BLaER1 (cell line): ENCODE data around the gene CD28.
A peak's percentile ranks its signal among the peaks of the same experiment; 100 is the strongest.

ENCODE experiments used
- H3K27ac ChIP-seq: shearing (Covaris generic); formaldehyde crosslinking; 2 replicates; pipeline ENCODE4 v1.8.1; 2022
- H3K27me3 ChIP-seq: shearing (Covaris generic); formaldehyde crosslinking; 2 replicates; pipeline ENCODE4 v1.8.1; 2022
- H3K36me3 ChIP-seq: shearing (Covaris generic); formaldehyde crosslinking; 2 replicates; pipeline ENCODE4 v1.8.1; 2022
- H3K4me1 ChIP-seq: shearing (Covaris generic); formaldehyde crosslinking; 2 replicates; pipeline ENCODE4 v1.8.1; 2022
- H3K4me2 ChIP-seq: shearing (Covaris generic); formaldehyde crosslinking; 2 replicates; pipeline ENCODE4 v1.8.1; 2022
- H3K4me3 ChIP-seq: shearing (Covaris generic); formaldehyde crosslinking; 2 replicates; pipeline ENCODE4 v1.8.1; 2022
- H3K9ac ChIP-seq: shearing (Covaris generic); formaldehyde crosslinking; 2 replicates; pipeline ENCODE4 v1.8.1; 2022
- H3K9me3 ChIP-seq: shearing (Covaris generic); formaldehyde crosslinking; 2 replicates; pipeline ENCODE4 v1.8.1; 2022
- H4K20me1 ChIP-seq: shearing (Covaris generic); formaldehyde crosslinking; 2 replicates; pipeline ENCODE4 v1.8.1; 2022
- Cebpa-rat ChIP-seq: shearing (Covaris generic); IDR thresholded peaks from 2 replicates; pipeline ENCODE4 v1.8.1; 2022

Gene CD28

DNA sequence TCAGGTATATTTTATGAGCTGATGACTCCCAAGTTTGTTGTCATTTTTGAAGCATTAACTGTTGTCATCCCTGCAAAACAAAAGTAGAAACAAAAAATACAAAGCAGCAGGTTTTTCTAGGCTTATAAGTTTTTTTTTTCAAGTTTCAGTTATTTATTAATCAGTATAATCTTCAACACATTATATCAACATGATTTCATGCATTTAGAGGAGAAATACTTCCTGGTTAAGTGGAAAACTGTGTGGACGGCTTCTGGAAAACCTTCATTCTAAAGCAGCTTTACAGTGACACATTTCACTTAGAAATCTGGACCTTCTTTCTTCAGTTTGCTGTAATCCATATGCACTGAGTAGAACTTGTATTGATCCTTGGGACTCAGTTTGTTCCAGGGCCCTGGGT, 34.6 kb upstream of the CD28 start:
- H4K20me1 ChIP-seq, result no peaks in the 10 kb centered on the region
- H3K9me3 ChIP-seq, result peaks cover 24% of the 10 kb centered on the region
- no peak overlapping the region for H3K9ac ChIP-seq
- H3K27me3 ChIP-seq, result no peaks in the 10 kb centered on the region
- no peak for TF ChIP-seq Cebpa-rat
- no peak overlapping the region for H3K27ac ChIP-seq
- no peak overlapping the region for H3K4me2 ChIP-seq
- H3K4me1 ChIP-seq, result peaks cover 40% of the 10 kb centered on the region
- H3K36me3 ChIP-seq, result no peaks in the 10 kb centered on the region
- no peak overlapping the region for H3K4me3 ChIP-seq

DNA sequence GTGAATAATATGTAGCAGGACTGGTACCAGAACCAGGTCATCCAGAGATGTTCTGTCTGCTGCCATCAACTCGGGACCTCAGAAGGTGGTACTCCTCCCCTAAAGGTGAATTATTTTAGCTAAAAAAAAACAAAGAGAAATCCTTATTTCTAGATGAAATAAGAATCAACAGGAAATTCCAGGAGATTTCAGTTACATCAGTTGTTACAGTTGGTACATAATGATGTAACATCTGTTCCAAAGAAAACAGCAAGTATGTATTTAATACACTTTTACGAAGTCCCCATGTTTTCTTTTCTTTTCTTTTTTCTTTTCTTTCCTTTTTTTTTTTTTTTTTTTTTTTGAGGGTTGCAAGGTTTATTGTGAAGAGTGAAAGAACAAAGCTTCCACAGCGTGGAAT, 33.6 kb upstream of the CD28 start:
- no peaks in the 10 kb centered on the region for H3K27me3 ChIP-seq
- H3K27ac ChIP-seq, result no peak overlapping the region
- peaks cover 40% of the 10 kb centered on the region for H3K4me1 ChIP-seq
- no peak overlapping the region for H3K9ac ChIP-seq
- no peak for TF ChIP-seq Cebpa-rat
- no peaks in the 10 kb centered on the region for H3K36me3 ChIP-seq
- peaks cover 24% of the 10 kb centered on the region for H3K9me3 ChIP-seq
- H4K20me1 ChIP-seq, result no peaks in the 10 kb centered on the region
- H3K4me2 ChIP-seq, result peak overlapping the region; percentile 89; the same call in 1 of the 2 replicates
- no peak overlapping the region for H3K4me3 ChIP-seq

DNA sequence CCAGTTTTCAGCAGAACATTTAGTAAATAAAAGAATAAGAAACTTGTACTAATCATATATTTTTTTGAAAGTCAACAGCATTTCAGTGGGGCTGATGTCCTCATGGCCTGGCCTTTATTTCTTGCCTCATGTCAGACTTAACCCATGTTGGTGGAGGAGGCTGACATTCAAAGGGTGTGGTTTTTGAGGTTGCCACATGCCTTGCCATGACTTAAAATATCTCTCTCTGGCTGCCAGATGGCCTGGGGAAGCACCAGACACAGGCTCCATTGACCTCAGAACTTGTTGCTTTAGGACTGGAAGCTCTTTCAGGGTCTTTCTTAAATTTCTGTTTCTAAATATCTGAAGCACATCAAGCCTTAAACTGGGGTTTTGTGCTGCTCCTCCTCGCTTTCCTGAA, 32.5 kb upstream of the CD28 start:
- H3K36me3 ChIP-seq, result no peaks in the 10 kb centered on the region
- peak overlapping the region; percentile 29; the same call in 1 of the 2 replicates for H3K4me3 ChIP-seq
- H3K4me1 ChIP-seq, result peaks cover 40% of the 10 kb centered on the region
- H3K4me2 ChIP-seq, result peak overlapping the region; percentile 89
- H3K9me3 ChIP-seq, result peaks cover 24% of the 10 kb centered on the region
- H3K9ac ChIP-seq, result peak overlapping the region; percentile 67; the same call in 1 of the 2 replicates
- H4K20me1 ChIP-seq, result no peaks in the 10 kb centered on the region
- no peaks in the 10 kb centered on the region for H3K27me3 ChIP-seq
- peak overlapping the region; percentile 81 for H3K27ac ChIP-seq
- TF ChIP-seq Cebpa-rat, result peak; percentile 88

GRCh38 chr2:203675086-203675485, 31.4 kb upstream of the CD28 start:
- Histone ChIP-seq H3K4me2 (peak overlapping the region; percentile 89), H3K4me3 (no peak overlapping the region), H3K36me3 (no peaks in the 10 kb centered on the region), H4K20me1 (no peaks in the 10 kb centered on the region), H3K9ac (no peak overlapping the region), H3K27me3 (no peaks in the 10 kb centered on the region), H3K4me1 (peaks cover 41% of the 10 kb centered on the region), H3K9me3 (peaks cover 24% of the 10 kb centered on the region), H3K27ac (peak overlapping the region; percentile 81; the same call in 1 of the 2 replicates)
- no peak for TF ChIP-seq Cebpa-rat

DNA sequence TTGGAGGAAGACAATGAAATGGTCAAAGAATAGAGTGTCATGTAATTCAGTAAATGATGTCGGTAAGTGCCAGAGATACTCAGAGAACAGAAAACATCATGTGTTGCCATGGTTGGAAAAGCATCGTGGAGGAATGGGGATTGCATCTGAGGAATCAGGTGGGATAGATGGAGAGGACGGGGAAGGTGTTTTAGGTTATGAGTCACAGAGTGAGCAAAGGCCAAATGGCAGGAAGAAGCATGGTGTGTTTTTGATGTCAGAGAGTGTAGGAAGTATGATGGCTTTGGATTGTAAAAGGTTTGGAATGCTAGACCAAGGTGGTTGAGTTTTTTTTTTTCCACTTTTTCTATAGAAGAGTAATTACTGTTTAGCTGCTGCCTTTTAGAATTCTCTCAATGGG, 27.5 kb upstream of the CD28 start:
- H3K9me3 ChIP-seq, result no peaks in the 10 kb centered on the region
- no peak overlapping the region for H3K9ac ChIP-seq
- no peak overlapping the region for H3K4me3 ChIP-seq
- H3K36me3 ChIP-seq, result no peaks in the 10 kb centered on the region
- no peaks in the 10 kb centered on the region for H4K20me1 ChIP-seq
- TF ChIP-seq Cebpa-rat, result no peak
- no peaks in the 10 kb centered on the region for H3K27me3 ChIP-seq
- peaks cover 51% of the 10 kb centered on the region for H3K4me1 ChIP-seq
- H3K27ac ChIP-seq, result no peak overlapping the region
- H3K4me2 ChIP-seq, result no peak overlapping the region

- H3K27ac ChIP-seq, result no peak overlapping the region
- H3K4me1 ChIP-seq, result peaks cover 46% of the 10 kb centered on the region
- no peak overlapping the region for H3K9ac ChIP-seq
- no peaks in the 10 kb centered on the region for H3K36me3 ChIP-seq
- no peak overlapping the region for H3K4me2 ChIP-seq
- no peak for TF ChIP-seq Cebpa-rat
- no peaks in the 10 kb centered on the region for H4K20me1 ChIP-seq
- H3K27me3 ChIP-seq, result no peaks in the 10 kb centered on the region
- H3K4me3 ChIP-seq, result no peak overlapping the region
- no peaks in the 10 kb centered on the region for H3K9me3 ChIP-seq
Observed at GRCh38 chr2:203679401-203679800, 27.0 kb upstream of the CD28 start.

DNA sequence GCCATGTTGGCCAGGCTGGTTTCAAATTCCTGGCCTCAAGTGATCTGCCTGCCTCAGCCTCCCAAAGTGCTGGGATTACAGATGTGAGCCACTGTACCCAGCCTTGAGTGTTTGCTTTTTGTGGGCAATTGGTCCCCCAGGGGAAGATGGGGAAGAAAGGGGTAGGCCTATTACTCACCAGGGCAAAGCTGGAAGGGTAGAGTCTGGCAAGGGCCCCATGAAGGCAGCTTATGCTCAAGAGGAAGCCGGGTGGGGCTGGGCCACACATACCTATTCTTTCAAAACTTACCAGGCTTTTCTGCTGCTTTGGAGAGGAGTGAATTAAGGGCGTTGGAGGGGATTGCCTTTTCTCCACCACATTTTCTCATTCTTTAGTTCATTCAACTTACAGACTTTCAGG, 24.5 kb upstream of the CD28 start:
- Histone ChIP-seq H3K4me1 (peaks cover 48% of the 10 kb centered on the region), H3K36me3 (no peaks in the 10 kb centered on the region), H3K9me3 (no peaks in the 10 kb centered on the region), H4K20me1 (no peaks in the 10 kb centered on the region), H3K4me3 (no peak overlapping the region), H3K4me2 (peak overlapping the region; percentile 39), H3K9ac (no peak overlapping the region), H3K27me3 (no peaks in the 10 kb centered on the region), H3K27ac (no peak overlapping the region)
- TF ChIP-seq Cebpa-rat, result no peak

GRCh38 chr2:203682688-203683130, 23.7 kb upstream of the CD28 start:
- H3K4me3 ChIP-seq, result no peak overlapping the region
- H3K4me1 ChIP-seq, result peaks cover 55% of the 10 kb centered on the region
- H3K4me2 ChIP-seq, result 0 out of 2 replicates have a peak overlapping the region, but pooled peaks have one; percentile 7
- no peaks in the 10 kb centered on the region for H3K27me3 ChIP-seq
- no peaks in the 10 kb centered on the region for H3K9me3 ChIP-seq
- no peak for TF ChIP-seq Cebpa-rat
- no peak overlapping the region for H3K27ac ChIP-seq
- no peaks in the 10 kb centered on the region for H4K20me1 ChIP-seq
- no peak overlapping the region for H3K9ac ChIP-seq
- H3K36me3 ChIP-seq, result no peaks in the 10 kb centered on the region

GRCh38 chr2:203683421-203683820, 23.0 kb upstream of the CD28 start:
- H3K4me2 ChIP-seq, result no peak overlapping the region
- no peaks in the 10 kb centered on the region for H3K36me3 ChIP-seq
- H3K27me3 ChIP-seq, result no peaks in the 10 kb centered on the region
- no peak overlapping the region for H3K27ac ChIP-seq
- no peaks in the 10 kb centered on the region for H4K20me1 ChIP-seq
- H3K9ac ChIP-seq, result no peak overlapping the region
- peaks cover 62% of the 10 kb centered on the region for H3K4me1 ChIP-seq
- H3K9me3 ChIP-seq, result no peaks in the 10 kb centered on the region
- no peak overlapping the region for H3K4me3 ChIP-seq
- no peak for TF ChIP-seq Cebpa-rat

DNA sequence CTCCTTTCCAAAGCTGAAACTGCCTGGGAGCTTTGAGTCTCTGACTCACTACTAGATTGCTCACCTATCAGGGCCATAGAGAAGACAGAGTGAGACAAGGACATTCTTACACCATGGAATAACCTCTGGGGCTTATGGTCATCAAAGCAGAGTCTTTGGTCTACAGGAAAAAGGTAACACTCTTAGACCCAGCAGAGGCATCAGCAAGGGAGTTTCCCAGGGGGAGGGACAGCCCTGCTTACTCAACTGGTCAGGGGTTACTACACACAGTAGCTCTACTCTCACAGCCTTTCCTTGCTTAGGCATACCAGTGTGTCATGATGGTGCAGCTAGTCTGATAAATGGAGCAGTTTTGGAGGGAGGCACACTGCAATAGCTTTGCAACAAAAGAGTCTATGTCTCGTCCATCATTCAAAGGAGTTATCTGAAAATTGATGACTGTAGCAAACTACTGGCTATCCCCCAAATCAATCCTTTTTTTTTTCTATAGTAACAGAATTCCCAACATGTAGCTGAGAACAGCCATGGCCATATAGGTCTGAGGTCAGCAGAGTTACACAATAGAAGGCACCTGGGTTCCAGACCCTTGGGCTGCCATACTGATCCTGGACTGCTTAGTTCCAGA, 22.4 kb upstream of the CD28 start:
- no peak for TF ChIP-seq Cebpa-rat
- no peak overlapping the region for H3K4me3 ChIP-seq
- H3K36me3 ChIP-seq, result no peaks in the 10 kb centered on the region
- no peaks in the 10 kb centered on the region for H3K27me3 ChIP-seq
- no peaks in the 10 kb centered on the region; the same call in 1 of the 2 replicates for H4K20me1 ChIP-seq
- no peak overlapping the region for H3K4me2 ChIP-seq
- no peak overlapping the region for H3K9ac ChIP-seq
- no peaks in the 10 kb centered on the region for H3K9me3 ChIP-seq
- H3K4me1 ChIP-seq, result peaks cover 68% of the 10 kb centered on the region
- no peak overlapping the region for H3K27ac ChIP-seq
